Ascending aorta (tissue), 2 donors: ENCODE data around the gene USP34. TPM values are rescaled to one million over a fixed set of nuclear protein-coding genes. Genes with fewer than 3 reads are reported as not detected.
"Not testable (repeated sequence)": the region's sequence is repeated elsewhere in the genome, so short reads cannot be mapped to it uniquely, and the experiment has no call there.

ENCODE experiments used
- DNase-seq, 2 donors: peaks; one replicate each; pipeline ENCODE4 v3.0.0-alpha.2; 2019; ENCODE audit warnings: low spot score in 2 of 2
- H3K27ac ChIP-seq, 2 donors: fragments of 200-600 bp; sonication (generic); one replicate each; pipeline ENCODE4 v1.5.1; 2016 to 2017; ENCODE audit warnings: mild to moderate bottlenecking in 1 of 2
- H3K27me3 ChIP-seq: fragments of 200-600 bp; sonication (generic); one replicate; pipeline ENCODE4 v1.5.1; 2017
- H3K36me3 ChIP-seq, 2 donors: fragments of 200-600 bp; sonication (generic); one replicate each; pipeline ENCODE4 v1.5.1; 2016
- H3K4me1 ChIP-seq, 2 donors: fragments of 200-600 bp; sonication (generic); one replicate each; pipeline ENCODE4 v1.5.1; 2016 to 2017; ENCODE audit warnings: mild to moderate bottlenecking in 1 of 2
- H3K4me3 ChIP-seq, 2 donors: fragments of 200-600 bp; sonication (generic); one replicate each; pipeline ENCODE4 v1.5.1; 2016 to 2017; ENCODE audit warnings: mild to moderate bottlenecking in 1 of 2
- H3K9me3 ChIP-seq, 2 donors: fragments of 200-600 bp; sonication (generic); one replicate each; pipeline ENCODE4 v1.5.1; 2016
- CTCF ChIP-seq, 3 experiments: fragments of 200-600 bp in 2 of 3; fragments of 450-650 bp in 1 of 3; sonication (generic) in 2 of 3; IDR thresholded peaks; one replicate each; pipeline ENCODE4 v1.5.1; 2016 to 2019; ENCODE audit warnings: antibody characterized with exemption in 3 of 3, mild to moderate bottlenecking in 1 of 3, moderate library complexity in 1 of 3
- intact Hi-C: fragments of 100-400 bp; cut with DNase I; formaldehyde crosslinking; loops from one replicate; pipeline ENCODE4 v1.15.1; 2023
- total RNA-seq: library from RNA; depleted of rRNA; stranded (reverse); fragments of >200 nt; gene quantifications from one replicate; pipeline ENCODE4 v1.1.0, GENCODE V29; 2016

The USP34 gene
- total RNA-seq, 1 donor from 2014 or later: 59.3 TPM

- Histone ChIP-seq H3K27ac (no peak overlapping the region), H3K4me1 (no peaks in the 10 kb centered on the region), H3K27me3 (no peaks in the 10 kb centered on the region), H3K36me3 (peaks cover 12 to 39% of the 10 kb centered on the region in 2 donors), H3K9me3 (no peaks in the 10 kb centered on the region), H3K4me3 (no peak overlapping the region)
- DNase-seq: no peak
- no peak for TF ChIP-seq CTCF (IDR thresholded peaks at IDR 0.05)
- intact Hi-C loops: no loop called here
Measured at GRCh38 chr2:61167579-61167978, 303.3 kb downstream of the USP34 start.

GRCh38 chr2:61165946-61166345 is 304.9 kb downstream of the USP34 start:
- no peak overlapping the region for H3K27ac ChIP-seq
- no peaks in the 10 kb centered on the region for H3K27me3 ChIP-seq
- intact Hi-C loops: no loop called here
- no peaks in the 10 kb centered on the region for H3K4me1 ChIP-seq
- H3K4me3 ChIP-seq: no peak overlapping the region
- no peaks in the 10 kb centered on the region for H3K9me3 ChIP-seq
- TF ChIP-seq CTCF (IDR thresholded peaks at IDR 0.05): no peak
- no peak for DNase-seq
- peaks cover 12 to 47% of the 10 kb centered on the region in 2 donors for H3K36me3 ChIP-seq

GRCh38 chr2:61165082-61165481 is 305.8 kb downstream of the USP34 start:
- H3K27me3 ChIP-seq, H3K27ac ChIP-seq, DNase-seq, intact Hi-C loops, H3K4me1 ChIP-seq, H3K4me3 ChIP-seq, H3K9me3 ChIP-seq: not testable (repeated sequence)
- peaks cover 12 to 47% of the 10 kb centered on the region in 2 donors for H3K36me3 ChIP-seq

- Histone ChIP-seq H3K4me1 (no peaks in the 10 kb centered on the region), H3K4me3 (no peak overlapping the region), H3K9me3 (no peaks in the 10 kb centered on the region), H3K27ac (no peak overlapping the region), H3K36me3 (peaks cover 12 to 66% of the 10 kb centered on the region in 2 donors), H3K27me3 (no peaks in the 10 kb centered on the region)
- no peak for DNase-seq
- intact Hi-C loops: no loop called here
- no peak for TF ChIP-seq CTCF (IDR thresholded peaks at IDR 0.05)
Measured at GRCh38 chr2:61162721-61163120, 308.2 kb downstream of the USP34 start.

GRCh38 chr2:61161888-61162287 is 309.0 kb downstream of the USP34 start, which contains the start of gene C2orf74:
Gene C2orf74, plus strand, starts transcription at chr2:61162188. Its CDS starts 327 bp downstream, at chr2:61162515.
- TF ChIP-seq CTCF (IDR thresholded peaks at IDR 0.05): no peak
- Histone ChIP-seq H3K4me1 (no peaks in the 10 kb centered on the region), H3K27me3 (no peaks in the 10 kb centered on the region), H3K36me3 (peaks cover 12 to 69% of the 10 kb centered on the region in 2 donors), H3K9me3 (no peaks in the 10 kb centered on the region), H3K27ac (no peak within 1 kb of the TSS), H3K4me3 (no peak within 1 kb of the TSS)
- intact Hi-C loops: no loop called here
- DNase-seq: no peak

- TF ChIP-seq CTCF (IDR thresholded peaks at IDR 0.05): no peak
- Histone ChIP-seq H3K27ac (no peak overlapping the region), H3K9me3 (no peaks in the 10 kb centered on the region), H3K36me3 (peaks cover 0 to 37% of the 10 kb centered on the region in 2 donors), H3K4me1 (no peaks in the 10 kb centered on the region), H3K27me3 (no peaks in the 10 kb centered on the region), H3K4me3 (no peak overlapping the region)
- no peak for DNase-seq
- intact Hi-C loops: no loop called here
Measured at GRCh38 chr2:61158356-61158955, 312.4 kb downstream of the USP34 start.
